HG03520 (cell line): ENCODE measurements around the gene SLC16A1.
"Not testable (repeated sequence)": the region's sequence is repeated elsewhere in the genome, so short reads cannot be mapped to it uniquely, and the experiment has no call there.

ENCODE experiments used
- ATAC-seq: cut with Tn5 transposase; IDR thresholded peaks from one replicate; pipeline ENCODE4 v1.9.1; 2021; ENCODE audit warnings: mild to moderate bottlenecking, moderate library complexity; ENCODE audit not compliant: unreplicated experiment

The SLC16A1 gene

GRCh38 chr1:112926858-112927257 lies 29.1 kb downstream of the SLC16A1 start:
- no peak for ATAC-seq

DNA sequence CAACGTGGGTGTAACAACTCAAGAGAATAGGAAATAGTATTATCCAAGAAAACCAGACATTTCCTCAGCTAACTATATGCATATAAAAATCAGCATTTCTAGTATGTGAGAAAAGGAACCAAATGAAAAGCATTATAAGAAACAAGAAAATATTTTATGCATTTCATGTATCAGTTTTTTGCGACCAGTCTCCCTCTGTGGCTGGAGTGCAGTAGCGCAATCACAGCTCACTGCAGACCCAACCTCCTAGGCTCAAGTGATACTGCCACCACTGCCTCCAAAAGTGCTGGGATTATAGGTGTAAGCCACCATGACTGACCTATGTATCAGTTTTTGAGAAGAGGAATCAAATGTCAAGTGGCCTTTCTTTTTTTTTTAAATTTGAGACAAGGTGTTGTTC lies 31.0 kb downstream of the SLC16A1 start:
- ATAC-seq, result no peak

DNA sequence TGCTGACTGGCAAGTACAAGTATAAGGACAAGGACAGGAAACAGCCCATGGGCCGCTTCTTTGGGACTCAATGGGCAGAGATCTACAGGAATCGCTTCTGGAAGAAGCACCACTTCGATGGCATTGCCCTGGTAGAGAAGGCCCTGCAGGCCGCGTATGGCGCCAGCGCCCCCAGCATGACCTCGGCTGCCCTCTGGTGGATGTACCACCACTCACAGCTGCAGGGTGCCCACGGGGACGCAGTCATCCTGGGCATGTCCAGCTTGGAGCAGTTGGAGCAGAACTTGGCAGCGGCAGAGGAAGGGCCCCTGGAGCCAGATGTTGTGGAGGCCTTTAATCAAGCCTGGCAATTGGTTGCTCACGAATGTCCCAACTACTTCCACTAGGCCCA lies 32.0 kb downstream of the SLC16A1 start:
- no peak for ATAC-seq

- no peak for ATAC-seq
These were observed 32.6 kb downstream of the SLC16A1 start for GRCh38 chr1:112923234-112923958.

DNA sequence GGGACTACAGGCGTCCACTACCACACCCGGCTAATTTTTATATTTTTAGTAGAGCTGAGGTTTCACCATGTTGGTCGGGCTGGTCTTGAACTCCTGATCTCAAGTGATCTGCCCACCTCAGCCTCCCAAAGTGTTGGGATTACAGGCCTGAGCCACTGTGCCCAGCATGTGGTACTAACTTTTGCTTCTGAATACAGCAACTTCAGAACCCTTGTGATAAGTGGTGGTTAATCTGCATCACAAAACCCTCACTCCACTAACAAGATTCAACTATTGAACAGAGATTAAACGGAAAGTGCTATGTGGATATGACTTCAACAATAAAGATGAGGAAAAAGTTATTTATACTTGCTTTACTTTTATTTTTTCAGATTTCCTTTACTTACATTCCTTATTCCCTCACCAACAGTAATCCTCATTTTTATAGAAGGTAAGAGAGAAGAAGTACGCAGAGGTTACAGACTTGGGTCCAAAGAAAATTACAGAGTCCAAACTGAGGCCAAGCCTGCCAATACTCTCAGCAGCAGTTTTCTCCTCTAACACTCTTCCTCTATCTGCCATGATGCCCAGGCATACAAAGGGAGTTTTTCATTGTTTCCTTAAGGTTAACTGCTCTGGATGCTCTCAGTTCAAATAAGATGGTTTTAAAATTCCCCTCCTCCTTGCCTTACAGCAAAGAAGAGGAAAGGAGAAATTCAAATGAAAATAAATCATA lies 44.3 kb downstream of the SLC16A1 start:
- ATAC-seq, result no peak

- ATAC-seq, result no peak
These were observed 46.1 kb downstream of the SLC16A1 start for GRCh38 chr1:112909847-112910246.

GRCh38 chr1:112906150-112906698 lies 49.8 kb downstream of the SLC16A1 start:
- no peak for ATAC-seq

DNA sequence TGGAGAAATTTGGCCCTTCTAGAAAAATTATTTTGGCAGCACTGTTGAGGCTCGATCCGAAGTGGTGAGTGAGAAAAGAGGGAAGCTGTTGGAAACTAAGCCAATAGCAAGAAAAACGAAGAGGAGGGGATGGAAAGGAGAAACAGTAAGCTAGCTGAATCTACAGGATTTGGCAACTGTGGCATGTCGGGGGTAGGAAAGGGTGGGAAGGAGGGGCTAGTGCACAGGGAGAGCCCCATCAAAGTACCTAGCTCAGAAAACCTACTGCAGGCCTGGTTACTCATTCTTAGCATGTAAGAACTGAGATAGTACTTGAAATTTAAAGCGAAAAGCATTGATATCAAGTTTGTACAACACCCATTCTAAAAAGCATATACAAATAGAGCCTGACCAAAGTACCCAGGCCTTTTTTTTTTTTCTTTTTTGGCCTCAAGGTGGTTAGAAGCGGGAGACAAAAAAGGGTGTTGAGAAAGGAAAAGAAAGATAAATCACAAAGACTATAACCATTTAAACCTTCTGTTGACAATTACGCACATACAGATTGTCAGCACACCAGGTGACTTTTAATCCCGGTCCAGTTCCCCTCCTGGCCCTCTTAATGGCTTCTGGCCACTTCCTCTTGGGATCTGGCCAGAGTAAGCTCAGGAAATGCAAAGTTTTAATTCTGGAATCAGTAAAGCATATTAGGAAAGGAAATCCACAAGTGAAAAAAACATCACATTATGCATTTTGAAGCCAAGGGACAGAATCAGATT lies 50.4 kb downstream of the SLC16A1 start:
- ATAC-seq, result no peak

DNA sequence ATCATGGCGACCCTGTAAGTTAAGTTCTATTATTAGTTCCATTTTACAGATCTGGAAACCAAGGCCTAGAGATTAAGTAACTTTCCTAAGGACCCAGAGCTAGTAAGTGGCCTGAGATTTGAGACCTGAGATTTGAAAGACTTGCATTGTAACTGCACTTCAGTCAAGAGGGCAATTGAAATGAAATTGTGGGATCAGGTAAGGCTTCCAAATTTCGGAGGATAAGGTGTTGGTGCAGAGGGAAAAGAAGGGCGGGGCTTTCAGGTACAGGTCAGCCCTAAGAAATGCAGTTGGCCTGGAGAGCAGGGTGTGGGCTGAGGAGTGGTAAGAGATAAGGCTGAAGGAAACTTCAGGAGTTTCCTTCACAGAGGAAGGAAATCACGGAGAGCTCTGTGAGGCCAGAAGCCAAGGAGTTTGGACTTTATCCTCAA lies 51.1 kb downstream of the SLC16A1 start:
- ATAC-seq, result no peak

GRCh38 chr1:112904071-112904830 lies 51.7 kb downstream of the SLC16A1 start:
- no peak for ATAC-seq

GRCh38 chr1:112902221-112902620 lies 53.8 kb downstream of the SLC16A1 start:
- ATAC-seq, result no peak

GRCh38 chr1:112901387-112901786 lies 54.6 kb downstream of the SLC16A1 start:
- ATAC-seq, result no peak

- ATAC-seq, result no peak
These were observed 59.2 kb downstream of the SLC16A1 start for GRCh38 chr1:112896783-112897182.

DNA sequence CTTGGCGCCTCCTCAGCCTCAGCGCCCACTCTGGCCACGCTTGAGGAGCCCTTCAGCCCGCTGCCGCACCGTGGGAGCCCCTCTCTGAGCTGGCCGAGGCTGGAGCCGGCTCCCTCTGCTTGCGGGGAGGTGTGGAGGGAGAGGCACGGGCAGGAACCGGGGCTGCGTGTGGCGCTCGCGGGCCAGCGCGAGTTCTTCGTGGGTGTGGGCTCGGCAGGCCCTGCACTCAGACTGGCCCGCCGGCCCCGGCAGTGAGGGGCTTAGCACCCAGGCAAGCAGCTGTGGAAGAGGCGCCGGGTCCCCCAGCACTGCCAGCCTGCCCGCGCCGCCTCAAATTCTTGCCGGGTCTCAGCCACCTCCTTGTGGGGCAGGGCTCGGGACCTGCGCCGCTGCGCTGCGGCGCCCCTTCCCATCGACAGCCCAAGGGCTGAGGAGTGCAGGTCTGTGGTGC lies 61.4 kb downstream of the SLC16A1 start:
- ATAC-seq, result no peak

- ATAC-seq, result no peak
These were observed 62.0 kb downstream of the SLC16A1 start for GRCh38 chr1:112894010-112894292.

GRCh38 chr1:112893288-112894009 lies 62.5 kb downstream of the SLC16A1 start:
- ATAC-seq, result no peak

DNA sequence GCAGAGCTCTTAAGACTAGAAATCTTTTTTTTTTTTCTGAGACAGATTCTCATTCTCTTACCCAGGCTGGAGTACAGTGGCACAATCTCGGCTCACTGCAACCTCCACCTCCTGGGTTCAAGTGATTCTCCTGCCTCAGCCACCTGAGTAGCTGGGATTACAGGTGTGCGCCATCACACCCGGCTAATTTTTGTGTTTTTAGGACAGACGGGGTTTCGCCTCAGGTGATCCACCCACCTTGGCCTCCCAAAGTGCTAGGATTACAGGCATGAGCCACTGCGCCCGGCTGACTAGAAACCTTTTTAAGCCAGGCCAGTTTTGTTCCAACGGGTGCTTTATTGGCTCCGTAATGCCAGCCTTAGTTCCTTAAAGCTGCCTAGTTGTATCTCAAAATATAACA lies 66.1 kb downstream of the SLC16A1 start:
- not testable (repeated sequence) for ATAC-seq

DNA sequence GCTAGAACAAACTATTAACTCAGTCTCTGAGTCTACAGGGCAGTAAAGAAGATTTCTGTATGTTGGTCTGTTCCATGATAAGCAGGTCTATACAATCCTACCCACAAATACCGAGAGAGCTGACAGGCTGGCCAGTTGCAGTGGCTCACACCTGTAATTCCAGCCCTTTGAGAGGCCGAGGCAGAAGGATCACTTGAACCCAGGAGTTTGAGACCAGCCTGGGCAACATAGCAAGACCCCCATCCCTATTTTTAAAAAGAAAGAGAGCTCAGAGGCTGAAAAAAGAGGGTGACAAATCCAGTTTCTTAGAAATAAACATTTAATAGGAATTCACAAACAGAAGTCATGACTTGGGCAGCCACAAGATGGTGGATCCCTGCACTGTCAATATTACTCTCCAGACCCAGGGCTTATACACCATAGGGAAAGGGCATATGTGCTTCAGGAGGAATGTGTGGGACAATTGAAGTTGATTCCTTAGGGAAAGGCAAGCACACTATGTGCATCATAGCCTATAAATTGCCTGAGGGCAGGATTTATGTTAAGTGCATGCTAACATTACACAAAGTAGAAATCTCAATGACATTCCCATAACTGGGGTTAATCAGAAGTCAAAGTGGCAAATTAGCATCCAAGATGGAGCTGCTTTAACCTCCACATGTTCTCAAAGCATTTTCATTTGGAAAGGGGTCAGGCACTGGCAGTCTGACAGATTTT lies 66.8 kb downstream of the SLC16A1 start:
- ATAC-seq, result no peak

- ATAC-seq, result no peak
These were observed 67.4 kb downstream of the SLC16A1 start for GRCh38 chr1:112888630-112889029.
